Measurements from ENCODE around the gene TMTC2.
A peak's percentile ranks its signal among the peaks of the same experiment; 100 is the strongest.

The TMTC2 gene

DNA sequence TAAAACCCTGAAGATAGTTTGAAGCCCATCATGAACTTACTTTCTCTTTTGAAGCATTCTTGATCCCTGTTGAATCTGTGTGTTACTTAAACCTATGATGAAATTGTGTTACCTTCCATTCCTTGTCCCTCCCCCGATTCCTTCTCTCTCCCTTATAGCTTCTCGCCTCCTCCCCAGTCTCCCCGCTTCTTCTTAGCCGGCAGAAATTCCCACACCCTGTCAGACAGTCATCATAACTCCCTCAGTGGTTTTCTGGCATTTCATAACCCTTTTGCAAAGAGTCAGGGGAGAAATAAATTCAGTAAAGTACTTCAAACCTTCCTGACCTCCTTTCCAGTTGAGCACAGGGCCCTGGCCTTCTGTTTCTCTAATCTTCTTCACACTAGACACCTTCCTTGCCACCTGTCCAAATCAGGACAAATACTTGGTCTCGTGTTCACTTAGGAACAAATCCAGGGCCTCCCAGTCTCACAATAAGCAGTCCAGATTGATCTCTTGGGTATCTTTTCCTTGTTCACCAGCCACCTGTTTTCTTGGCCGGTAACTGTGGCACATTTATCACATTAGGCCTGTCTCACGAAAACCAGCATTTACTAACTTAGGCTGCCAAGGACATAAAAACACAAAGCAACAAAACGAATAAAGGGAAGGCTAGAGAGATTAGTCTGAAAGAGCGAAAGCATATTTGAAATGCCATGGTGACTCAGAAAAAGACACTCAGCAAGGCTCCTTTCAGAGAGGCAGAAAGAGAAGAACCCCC lies 355.9 kb downstream of the TMTC2 start:
- DNase-seq (ENCODE audit: low read depth), result peak; percentile 50
- H3K4me3 ChIP-seq (ENCODE audit: low read length), result no peak overlapping the region
- TF ChIP-seq CTCF (conservative IDR thresholded peaks at IDR 0.05; ENCODE audit: low read depth, low read length), result no peak

- DNase-seq (ENCODE audit: low read depth), result peak; percentile 54
- no peak for TF ChIP-seq CTCF (conservative IDR thresholded peaks at IDR 0.05; ENCODE audit: low read depth, low read length)
- H3K4me3 ChIP-seq (ENCODE audit: low read length), result no peak overlapping the region
These were observed 358.0 kb downstream of the TMTC2 start for GRCh38 chr12:83044736-83045135.

DNA sequence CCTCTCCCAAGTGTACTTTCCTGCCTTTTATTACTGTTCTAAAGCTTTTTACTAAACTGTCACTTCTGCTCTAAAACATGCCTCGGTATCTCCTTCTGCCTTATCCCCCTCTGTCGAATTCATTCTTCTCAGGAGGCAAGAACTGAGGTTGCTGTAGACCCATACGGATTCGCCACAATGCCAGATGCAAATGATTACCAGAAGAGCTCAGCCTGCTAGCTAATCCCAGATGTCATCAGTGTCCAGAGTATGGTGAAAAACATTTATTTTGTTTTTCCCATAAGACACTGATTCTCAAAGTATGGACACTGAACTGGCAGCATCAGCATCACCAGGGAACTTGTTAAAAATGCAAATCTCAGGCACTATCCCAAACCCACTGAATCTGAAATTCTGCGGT lies 359.3 kb downstream of the TMTC2 start:
- no peak overlapping the region for H3K4me3 ChIP-seq (ENCODE audit: low read length)
- DNase-seq (ENCODE audit: low read depth), result no peak
- no peak for TF ChIP-seq CTCF (conservative IDR thresholded peaks at IDR 0.05; ENCODE audit: low read depth, low read length)

- no peak for TF ChIP-seq CTCF (conservative IDR thresholded peaks at IDR 0.05; ENCODE audit: low read depth, low read length)
- DNase-seq (ENCODE audit: low read depth), result no peak
- H3K4me3 ChIP-seq (ENCODE audit: low read length), result no peak overlapping the region
These were observed 362.6 kb downstream of the TMTC2 start for GRCh38 chr12:83049306-83049705.

- no peak for DNase-seq (ENCODE audit: low read depth)
- no peak for TF ChIP-seq CTCF (conservative IDR thresholded peaks at IDR 0.05; ENCODE audit: low read depth, low read length)
- no peak overlapping the region for H3K4me3 ChIP-seq (ENCODE audit: low read length)
These were observed 366.3 kb downstream of the TMTC2 start for GRCh38 chr12:83052890-83053541.

- DNase-seq (ENCODE audit: low read depth), result no peak
These were observed 370.7 kb downstream of the TMTC2 start for GRCh38 chr12:83057436-83057835.

More at GRCh38 chr12:83057436-83057835, 370.7 kb downstream of the TMTC2 start:
- TF ChIP-seq CTCF (conservative IDR thresholded peaks at IDR 0.05; ENCODE audit: low read depth, low read length), result no peak
- no peak overlapping the region for H3K4me3 ChIP-seq (ENCODE audit: low read length)

Data from retinal pigment epithelial cell (primary cell).